HUES6 (cell line): Measurements from ENCODE around the gene SLC39A10.
"Not testable (repeated sequence)": the region's sequence is repeated elsewhere in the genome, so short reads cannot be mapped to it uniquely, and the experiment has no call there.

Experiments used
- H3K27ac ChIP-seq: 2 replicates; pipeline ENCODE4 v1.7.0; 2013; ENCODE audit warnings: low read depth, mild to moderate bottlenecking, low read length, inconsistent platforms
- H3K27me3 ChIP-seq: 2 replicates; pipeline ENCODE4 v1.6.1; 2013; ENCODE audit warnings: low read length; ENCODE audit not compliant: control insufficient read depth, insufficient read depth
- H3K36me3 ChIP-seq: 2 replicates; pipeline ENCODE4 v1.6.1; 2013; ENCODE audit warnings: low read length; ENCODE audit not compliant: control insufficient read depth, insufficient read depth
- H3K4me1 ChIP-seq: 2 replicates; pipeline ENCODE4 v1.6.1; 2013; ENCODE audit warnings: low read length; ENCODE audit not compliant: control insufficient read depth, insufficient read depth
- H3K4me3 ChIP-seq: 2 replicates; pipeline ENCODE4 v1.5.1; 2013; ENCODE audit warnings: low read depth, low read length
- H3K9ac ChIP-seq: one replicate; pipeline ENCODE4 v1.6.1; 2013; ENCODE audit warnings: mild to moderate bottlenecking, low read length
- H3K9me3 ChIP-seq: 2 replicates; pipeline ENCODE4 v1.6.1; 2013; ENCODE audit warnings: low read depth, low read length; ENCODE audit not compliant: control insufficient read depth, insufficient read depth

SLC39A10 gene

DNA sequence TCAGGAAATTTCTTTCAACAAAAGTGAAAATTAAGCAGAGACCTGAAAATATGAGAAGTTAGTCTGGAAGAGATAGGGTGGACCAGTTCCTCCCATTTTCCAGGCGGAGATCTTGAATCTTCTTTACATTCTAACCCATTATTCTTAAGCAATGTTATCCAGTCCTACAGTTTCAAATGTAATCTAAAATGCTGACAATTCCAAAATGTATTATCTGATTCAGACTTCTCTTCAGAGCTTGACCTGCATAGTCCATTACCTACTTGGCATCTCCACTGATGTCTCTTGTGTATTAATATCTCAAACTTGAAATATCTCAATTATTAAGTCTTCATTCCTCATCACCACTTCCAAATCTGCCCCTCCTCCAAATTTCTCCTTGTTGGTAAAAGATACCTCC is 28.4 kb upstream of the SLC39A10 start:
- Histone ChIP-seq H3K27me3 (no peaks in the 10 kb centered on the region), H3K27ac (no peak overlapping the region), H3K4me3 (no peak overlapping the region), H3K4me1 (no peaks in the 10 kb centered on the region), H3K9ac (no peak overlapping the region), H3K9me3 (no peaks in the 10 kb centered on the region; the same call in 1 of the 2 replicates), H3K36me3 (no peaks in the 10 kb centered on the region)

DNA sequence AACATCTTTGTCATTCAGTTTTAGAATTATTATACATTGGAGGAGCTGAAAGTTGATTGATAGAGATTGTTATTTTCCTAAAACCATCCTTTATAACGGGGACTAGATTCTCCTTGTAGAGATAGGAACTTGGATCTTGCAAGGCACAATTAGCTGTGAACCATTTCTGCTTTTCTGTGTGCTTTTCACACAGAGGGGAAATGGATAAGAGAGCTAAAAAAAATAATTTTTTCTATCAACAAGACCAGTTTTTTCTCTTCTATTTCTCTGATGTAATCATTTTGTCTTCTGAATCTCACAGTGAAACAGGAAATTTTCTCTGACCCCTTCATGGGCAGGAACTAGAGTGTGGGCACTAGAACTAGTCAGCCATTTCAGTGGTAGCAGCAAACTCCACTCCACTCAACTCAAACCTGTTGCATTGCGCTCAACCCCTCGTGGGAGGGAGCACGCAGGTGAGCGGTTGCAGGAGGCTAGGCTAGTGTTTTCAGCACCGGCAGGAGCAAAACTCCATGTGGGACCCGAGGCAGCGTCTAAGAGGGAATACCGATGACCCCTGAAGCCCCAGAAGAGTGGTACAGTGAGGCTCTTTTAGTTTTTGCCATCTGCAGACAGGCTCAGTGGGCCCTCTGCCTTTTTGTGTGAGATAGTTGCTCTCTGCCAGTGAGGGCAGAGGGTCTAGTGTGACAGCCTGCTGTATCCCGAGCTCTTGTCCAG is 24.0 kb upstream of the SLC39A10 start:
- H3K4me3 ChIP-seq = no peak overlapping the region
- peaks cover 8% of the 10 kb centered on the region for H3K4me1 ChIP-seq
- H3K27me3 ChIP-seq = no peaks in the 10 kb centered on the region
- no peak overlapping the region for H3K27ac ChIP-seq
- H3K36me3 ChIP-seq = no peaks in the 10 kb centered on the region
- H3K9me3 ChIP-seq = no peaks in the 10 kb centered on the region; the same call in 1 of the 2 replicates
- H3K9ac ChIP-seq = no peak overlapping the region

DNA sequence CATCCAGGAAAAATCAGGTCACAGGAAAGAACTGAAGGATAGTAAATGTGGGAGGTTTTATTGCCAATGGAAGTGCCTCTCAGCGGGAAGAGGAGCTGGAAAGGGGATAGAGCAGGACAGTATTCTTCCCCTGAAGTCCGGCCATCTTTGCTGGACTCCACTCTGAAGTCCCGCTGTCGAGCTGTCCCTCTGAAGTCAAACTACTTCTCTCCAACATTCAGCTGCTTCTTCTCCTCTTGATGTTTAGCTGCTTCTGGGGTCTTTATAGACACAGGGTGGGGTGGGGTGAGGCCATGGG is 23.5 kb upstream of the SLC39A10 start:
- H3K4me3 ChIP-seq = no peak overlapping the region
- H3K9me3 ChIP-seq = no peaks in the 10 kb centered on the region; the same call in 1 of the 2 replicates
- H3K36me3 ChIP-seq = no peaks in the 10 kb centered on the region
- H3K27me3 ChIP-seq = no peaks in the 10 kb centered on the region
- H3K27ac ChIP-seq = no peak overlapping the region
- no peak overlapping the region for H3K9ac ChIP-seq
- peaks cover 8% of the 10 kb centered on the region for H3K4me1 ChIP-seq

DNA sequence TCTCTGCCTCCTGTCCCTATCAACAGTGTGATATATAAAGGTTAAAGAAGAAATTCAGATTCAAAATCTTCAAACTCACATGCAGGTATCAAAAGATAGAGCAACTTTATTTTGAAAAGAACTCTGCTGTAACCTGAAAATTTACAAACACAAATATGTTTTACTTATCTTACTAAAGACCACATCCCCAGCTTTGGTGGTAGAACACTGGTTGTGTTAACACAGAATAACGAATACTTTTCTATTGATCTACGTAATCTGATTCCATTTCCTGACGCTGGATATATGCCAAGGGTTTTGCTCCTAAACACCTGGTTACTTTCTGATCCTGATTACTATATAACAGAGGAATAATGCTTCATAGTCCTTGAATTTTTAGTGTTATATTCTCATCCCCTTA is 23.1 kb upstream of the SLC39A10 start:
- Histone ChIP-seq H3K27me3 (no peaks in the 10 kb centered on the region), H3K36me3 (peaks cover under 1% of the 10 kb centered on the region; the same call in 1 of the 2 replicates), H3K27ac (no peak overlapping the region), H3K9ac (no peak overlapping the region), H3K4me3 (no peak overlapping the region), H3K9me3 (no peaks in the 10 kb centered on the region; the same call in 1 of the 2 replicates), H3K4me1 (peaks cover 8% of the 10 kb centered on the region)

DNA sequence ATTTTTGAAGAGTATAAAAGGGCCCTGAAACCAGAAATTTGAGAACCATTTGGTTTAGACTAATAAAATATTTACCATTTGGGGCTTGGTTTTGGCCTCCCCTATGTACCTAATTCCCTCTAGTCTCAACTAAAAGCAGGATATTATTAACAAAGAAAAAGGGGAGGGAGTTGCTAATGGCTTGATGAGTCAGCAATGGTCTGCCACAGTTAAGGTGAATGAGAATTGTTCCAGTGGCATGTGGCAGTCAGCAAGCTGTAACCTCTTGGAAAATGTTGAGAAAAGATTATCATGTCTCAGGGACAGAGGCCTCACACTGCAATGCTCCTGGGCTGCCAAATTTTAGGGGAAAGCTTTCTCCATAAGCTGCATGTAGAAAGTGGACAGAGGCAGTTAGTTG is 20.1 kb upstream of the SLC39A10 start:
- Histone ChIP-seq H3K27me3 (no peaks in the 10 kb centered on the region), H3K36me3 (peaks cover 3% of the 10 kb centered on the region; the same call in 1 of the 2 replicates), H3K4me1 (peaks cover 8% of the 10 kb centered on the region), H3K9ac (no peak overlapping the region), H3K9me3 (no peaks in the 10 kb centered on the region; the same call in 1 of the 2 replicates), H3K27ac (no peak overlapping the region), H3K4me3 (no peak overlapping the region)

DNA sequence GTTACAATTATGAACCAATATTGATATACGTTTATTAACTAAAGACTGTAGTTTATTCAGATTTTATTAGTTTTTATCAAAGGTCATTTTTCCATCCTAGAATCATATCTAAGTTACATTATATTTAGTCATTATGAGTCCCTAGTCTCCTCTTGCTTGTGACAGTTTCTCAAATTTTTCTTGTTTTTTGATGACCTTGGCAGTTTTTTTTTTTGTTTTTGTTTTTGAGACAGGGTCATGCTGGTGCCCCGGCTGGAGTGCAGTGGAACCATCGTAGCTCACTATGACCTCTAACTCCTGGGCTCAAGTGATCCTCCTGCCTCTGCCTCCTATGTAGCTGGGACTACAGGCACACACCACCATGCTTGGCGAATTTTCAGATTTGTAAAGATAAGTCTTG is 18.3 kb upstream of the SLC39A10 start:
- no peaks in the 10 kb centered on the region for H3K27me3 ChIP-seq
- H3K4me1 ChIP-seq = peaks cover 19% of the 10 kb centered on the region
- H3K27ac ChIP-seq = no peak overlapping the region
- H3K9me3 ChIP-seq = no peaks in the 10 kb centered on the region
- H3K4me3 ChIP-seq = no peak overlapping the region
- peaks cover 3% of the 10 kb centered on the region; the same call in 1 of the 2 replicates for H3K36me3 ChIP-seq
- no peak overlapping the region for H3K9ac ChIP-seq

DNA sequence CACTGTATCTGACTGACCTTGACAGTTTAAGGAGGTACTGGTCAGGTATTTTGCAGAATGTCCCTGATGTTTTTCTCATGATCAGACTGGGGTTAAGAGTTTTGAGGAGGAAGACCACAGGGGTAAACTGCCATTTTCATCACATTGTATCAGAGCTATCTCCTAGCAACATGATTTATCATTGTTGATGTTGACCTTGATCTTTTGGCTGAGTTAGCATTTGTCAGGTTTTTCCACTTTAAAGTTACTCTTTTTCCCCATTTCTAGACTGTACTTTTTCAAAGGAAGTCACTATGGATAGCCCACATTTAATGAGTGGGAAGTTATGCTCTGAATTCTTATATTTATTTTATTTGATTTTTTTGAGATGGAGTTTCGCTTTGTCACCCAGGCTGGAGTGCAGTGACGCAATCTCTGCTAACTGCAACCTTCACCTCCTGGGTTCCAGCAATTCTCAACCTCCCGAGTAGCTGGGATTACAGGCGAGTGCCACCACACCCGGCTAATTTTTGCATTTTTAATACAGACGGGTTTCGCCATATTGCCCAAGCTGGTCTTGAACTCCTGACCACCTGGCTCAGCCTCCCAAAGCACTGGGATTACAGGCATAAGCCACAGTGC is 17.7 kb upstream of the SLC39A10 start:
- no peaks in the 10 kb centered on the region for H3K27me3 ChIP-seq
- H3K4me1 ChIP-seq = peaks cover 19% of the 10 kb centered on the region
- H3K4me3 ChIP-seq = no peak overlapping the region
- peaks cover 3% of the 10 kb centered on the region; the same call in 1 of the 2 replicates for H3K36me3 ChIP-seq
- H3K9ac ChIP-seq = no peak overlapping the region
- H3K27ac ChIP-seq = no peak overlapping the region
- H3K9me3 ChIP-seq = no peaks in the 10 kb centered on the region

DNA sequence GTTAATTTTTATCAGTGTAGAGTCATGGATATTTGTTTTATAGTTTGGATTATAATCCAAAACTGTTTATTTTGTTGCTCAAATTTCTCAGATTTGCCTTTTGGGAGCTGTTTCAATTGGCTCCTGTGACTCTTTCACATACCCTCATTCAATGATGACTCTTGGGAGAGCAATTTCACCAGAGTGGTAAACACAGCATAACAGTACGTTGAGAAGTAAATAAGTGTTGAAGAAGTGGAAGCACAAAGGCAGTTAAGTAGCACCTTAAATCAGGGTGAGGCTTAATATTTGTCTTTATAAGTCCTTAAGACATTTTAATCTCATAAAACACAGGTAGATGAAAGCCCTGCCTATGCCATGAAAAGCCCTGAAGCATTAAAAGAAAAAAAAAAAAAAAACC is 17.1 kb upstream of the SLC39A10 start:
- no peak overlapping the region for H3K4me3 ChIP-seq
- no peak overlapping the region for H3K9ac ChIP-seq
- H3K27ac ChIP-seq = no peak overlapping the region
- H3K36me3 ChIP-seq = peaks cover 3% of the 10 kb centered on the region; the same call in 1 of the 2 replicates
- H3K9me3 ChIP-seq = no peaks in the 10 kb centered on the region
- no peaks in the 10 kb centered on the region for H3K27me3 ChIP-seq
- peaks cover 19% of the 10 kb centered on the region for H3K4me1 ChIP-seq

DNA sequence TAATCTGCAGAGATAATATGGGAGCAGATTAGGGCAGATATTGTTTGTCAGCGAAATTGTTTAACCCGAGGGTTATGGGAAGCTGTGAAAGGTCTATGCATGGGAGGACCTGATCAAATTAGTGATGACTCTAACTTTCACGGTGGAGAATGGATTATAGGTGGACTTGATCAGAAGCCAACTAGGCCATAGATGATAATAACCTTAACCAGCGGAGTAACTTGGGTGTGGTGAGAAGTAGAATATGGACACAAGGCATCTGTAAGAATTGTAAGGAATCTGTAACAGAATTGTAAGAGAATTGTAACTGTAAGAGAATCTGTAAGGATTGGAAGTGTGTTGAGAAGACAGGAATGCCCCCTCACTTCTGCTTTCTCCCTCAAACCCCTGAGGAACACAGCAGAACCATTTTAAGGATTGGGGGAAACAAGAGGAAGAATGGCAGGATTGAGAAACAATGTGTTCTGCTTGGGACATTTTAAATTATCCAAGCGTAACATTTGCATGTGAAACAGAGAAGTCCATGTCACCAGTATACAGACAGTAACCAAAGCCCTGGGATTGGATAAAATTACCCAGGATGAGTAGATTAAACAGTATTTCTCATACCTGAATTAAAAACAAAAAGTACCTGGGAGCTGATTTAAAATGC is 14.9 kb upstream of the SLC39A10 start:
- no peaks in the 10 kb centered on the region for H3K27me3 ChIP-seq
- no peak overlapping the region for H3K9ac ChIP-seq
- no peak overlapping the region for H3K4me3 ChIP-seq

DNA sequence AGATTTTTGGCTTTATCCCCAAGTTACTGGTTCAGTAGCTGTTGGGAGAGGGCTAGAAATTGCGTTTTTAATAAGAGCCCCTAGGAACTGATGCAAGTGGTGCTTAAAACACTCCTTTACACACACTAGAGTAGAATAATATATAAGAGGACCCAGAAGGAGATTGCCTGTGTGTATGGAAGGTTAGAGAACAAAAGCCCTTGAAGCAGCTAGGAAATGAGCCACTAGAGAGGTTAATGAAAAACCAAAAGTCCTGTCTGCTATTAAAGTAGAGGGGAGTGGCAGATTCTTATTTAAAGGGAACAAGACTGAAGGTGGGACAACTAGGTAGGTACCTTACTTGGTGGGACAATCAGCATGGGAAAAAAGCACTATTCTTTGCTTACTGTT is 14.4 kb upstream of the SLC39A10 start:
- no peaks in the 10 kb centered on the region for H3K27me3 ChIP-seq

More for the DNA sequence above, 14.9 kb upstream of the SLC39A10 start:
- H3K36me3 ChIP-seq = peaks cover 3% of the 10 kb centered on the region; the same call in 1 of the 2 replicates
- no peaks in the 10 kb centered on the region for H3K9me3 ChIP-seq
- H3K27ac ChIP-seq = no peak overlapping the region
- peaks cover 35% of the 10 kb centered on the region for H3K4me1 ChIP-seq

DNA sequence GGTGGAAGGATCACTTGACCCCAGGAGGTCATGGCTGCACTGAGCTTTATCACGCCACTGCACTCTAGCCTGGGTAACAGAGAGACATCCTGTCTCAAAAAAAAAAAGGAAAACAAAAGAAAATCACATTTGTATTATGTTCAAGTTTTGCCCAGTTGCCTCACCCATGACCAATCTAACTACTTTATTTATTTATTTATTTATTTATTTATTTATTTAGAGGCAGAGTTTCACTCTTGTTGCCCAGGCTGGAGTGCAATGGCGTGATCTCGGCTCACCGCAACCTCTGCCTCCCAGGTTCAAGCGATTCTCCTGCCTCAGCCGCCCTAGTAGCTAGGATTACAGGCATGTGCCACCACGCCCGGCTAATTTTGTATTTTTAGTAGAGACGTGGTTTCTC is 12.3 kb upstream of the SLC39A10 start:
- H3K36me3 ChIP-seq, H3K9me3 ChIP-seq, H3K4me3 ChIP-seq, H3K9ac ChIP-seq, H3K27me3 ChIP-seq, H3K27ac ChIP-seq: not testable (repeated sequence)
- peaks cover 33% of the 10 kb centered on the region for H3K4me1 ChIP-seq

More for the DNA sequence above, 14.4 kb upstream of the SLC39A10 start:
- Histone ChIP-seq H3K27ac (no peak overlapping the region), H3K9me3 (no peaks in the 10 kb centered on the region), H3K4me1 (peaks cover 33% of the 10 kb centered on the region), H3K4me3 (no peak overlapping the region), H3K36me3 (peaks cover 3% of the 10 kb centered on the region; the same call in 1 of the 2 replicates), H3K9ac (no peak overlapping the region)
